Stimulated activated CD4-positive, alpha-beta T cell treated with anti-CD3 and anti-CD28 coated beads, Interleukin-15, amount 100 ng/mL, for 1 hour (primary cell): Measurements from ENCODE around the gene GARIN1A.
"Not testable (repeated sequence)": the region's sequence is repeated elsewhere in the genome, so short reads cannot be mapped to it uniquely, and the experiment has no call there.

Experiments
- DNase-seq, 2 donors: peaks; one replicate each; pipeline ENCODE4 v3.0.0-alpha.2; 2020; ENCODE audit warnings: low read depth in 1 of 2, low spot score in 1 of 2

The GARIN1A gene

DNA sequence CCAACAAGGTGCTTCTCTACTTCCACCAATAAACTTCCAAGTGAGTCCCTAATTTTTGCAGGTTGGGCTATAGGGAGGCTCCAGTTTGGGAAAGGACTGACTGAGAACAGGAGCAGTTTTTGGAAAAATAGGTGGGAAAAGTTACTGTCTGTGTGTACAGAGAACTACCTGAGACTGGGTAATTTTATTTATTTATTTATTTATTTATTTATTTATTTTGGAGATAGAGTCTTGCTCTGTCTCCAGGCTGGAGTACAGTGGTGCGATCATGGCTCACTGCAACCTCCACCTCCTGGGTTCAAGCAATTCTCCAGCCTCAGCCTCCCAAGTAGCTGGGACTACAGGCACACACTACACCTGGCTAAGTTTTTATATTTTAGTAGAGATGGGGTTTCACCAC, 11.2 kb downstream of the GARIN1A start:
- not testable (repeated sequence) for DNase-seq

DNA sequence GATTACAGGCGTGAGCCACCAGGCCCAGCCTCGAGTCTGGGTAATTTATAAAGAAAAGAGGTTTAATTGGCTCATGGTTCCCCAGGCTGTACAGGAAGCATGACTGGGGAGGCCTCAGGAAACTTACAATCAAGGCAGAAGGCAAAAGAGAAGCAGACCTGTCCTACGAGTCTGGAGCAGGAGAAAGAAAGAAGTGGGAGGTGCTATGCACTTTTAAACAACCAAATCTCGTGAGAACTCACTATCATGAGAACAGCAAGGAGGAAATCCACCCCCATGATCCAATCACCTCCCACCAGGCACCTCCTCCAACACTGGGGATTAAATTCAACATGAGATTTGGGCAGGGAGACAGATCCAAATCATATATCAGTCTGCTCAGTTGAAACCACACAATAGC, 11.6 kb downstream of the GARIN1A start:
- DNase-seq = not testable (repeated sequence)

DNA sequence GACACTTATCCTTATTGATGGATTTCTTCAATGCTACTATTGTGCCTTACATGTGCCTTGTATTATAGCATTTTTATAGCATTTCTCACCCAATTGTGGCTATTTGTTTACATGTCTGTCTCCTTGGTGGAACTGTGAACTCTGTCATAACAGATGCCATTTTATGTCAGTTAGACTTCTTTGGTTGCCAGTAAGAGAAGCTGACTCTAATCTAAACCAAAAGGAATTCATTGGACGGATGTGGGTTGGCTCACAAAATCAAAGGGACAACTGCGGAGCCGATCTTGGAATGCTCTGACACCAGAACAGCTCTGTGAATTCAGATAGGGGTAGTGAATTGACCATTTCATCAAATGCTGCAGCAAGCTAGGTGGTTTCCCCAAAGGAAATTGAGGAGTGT, 15.0 kb downstream of the GARIN1A start:
- no peak for DNase-seq

DNA sequence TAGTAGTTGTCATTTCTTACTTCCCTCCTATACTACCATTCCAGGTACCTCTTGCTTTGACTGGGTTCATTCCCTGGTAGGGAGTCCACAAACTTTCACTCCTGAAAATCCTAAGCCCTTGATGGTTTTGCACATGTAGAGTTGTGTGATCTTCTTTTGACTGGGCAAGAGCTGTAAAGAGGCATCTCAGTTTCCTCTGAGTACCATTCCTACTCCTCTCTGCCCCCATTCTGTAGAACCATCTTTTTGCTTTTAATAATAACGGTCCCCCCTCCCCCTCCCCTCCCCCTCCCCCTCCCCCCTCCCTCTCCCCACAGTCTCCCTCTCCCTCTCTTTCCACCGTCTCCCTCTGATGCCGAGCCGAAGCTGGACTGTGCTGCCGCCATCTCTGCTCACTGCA, 16.4 kb downstream of the GARIN1A start:
- DNase-seq = no peak

DNA sequence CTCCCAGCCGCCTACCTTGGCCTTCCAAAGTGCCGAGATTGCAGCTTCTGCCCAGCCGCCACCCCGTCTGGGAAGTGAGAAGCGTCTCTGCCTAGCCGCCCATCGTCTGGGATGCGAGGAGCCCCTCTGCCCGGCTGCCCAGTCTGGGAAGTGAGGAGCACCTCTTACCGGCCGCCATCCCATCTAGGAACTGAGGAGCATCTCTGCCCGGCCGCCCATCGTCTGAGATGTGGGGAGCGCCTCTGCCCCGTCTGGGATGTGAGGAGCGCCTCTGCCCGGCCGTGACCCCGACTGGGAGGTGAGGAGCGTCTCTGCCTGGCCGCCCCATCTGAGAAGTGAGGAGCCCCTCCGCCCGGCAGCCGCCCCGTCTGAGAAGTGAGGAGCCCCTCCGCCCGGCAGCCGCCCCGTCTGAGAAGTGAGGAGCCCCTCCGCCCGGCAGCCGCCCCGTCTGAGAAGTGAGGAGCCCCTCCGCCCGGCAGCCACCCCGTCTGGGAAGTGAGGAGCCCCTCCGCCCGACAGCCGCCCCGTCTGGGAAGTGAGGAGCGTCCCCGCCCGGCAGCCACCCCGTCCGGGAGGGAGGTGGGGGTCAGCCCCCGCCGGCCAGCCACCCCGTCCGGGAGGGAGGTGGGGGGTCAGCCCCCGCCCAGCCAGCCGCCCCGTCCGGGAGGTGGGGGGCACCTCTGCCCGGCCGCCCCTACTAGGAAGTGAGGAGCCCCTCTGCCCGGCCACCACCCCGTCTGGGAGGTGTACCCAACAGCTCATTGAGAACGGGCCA, 17.3 kb downstream of the GARIN1A start:
- DNase-seq = not testable (repeated sequence)

DNA sequence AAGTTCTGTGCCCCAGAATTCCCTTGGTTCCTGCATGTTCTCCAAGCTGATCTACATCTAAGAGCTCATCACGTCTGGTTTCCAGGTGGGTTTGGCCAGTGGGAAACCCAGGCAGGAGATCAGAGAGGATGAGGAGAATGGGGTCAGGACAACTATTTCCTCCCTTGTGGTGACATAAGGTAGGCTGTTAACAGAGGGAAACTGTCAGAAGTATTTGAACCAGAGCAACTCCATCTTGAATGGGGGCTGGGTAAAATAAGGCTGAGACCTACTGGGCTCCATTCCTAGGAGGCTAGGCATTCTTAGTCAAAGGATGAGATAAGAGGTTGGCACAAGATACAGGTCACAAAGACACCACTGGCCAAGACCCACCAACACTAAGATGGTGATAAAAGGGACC, 19.1 kb downstream of the GARIN1A start:
- no peak for DNase-seq

DNA sequence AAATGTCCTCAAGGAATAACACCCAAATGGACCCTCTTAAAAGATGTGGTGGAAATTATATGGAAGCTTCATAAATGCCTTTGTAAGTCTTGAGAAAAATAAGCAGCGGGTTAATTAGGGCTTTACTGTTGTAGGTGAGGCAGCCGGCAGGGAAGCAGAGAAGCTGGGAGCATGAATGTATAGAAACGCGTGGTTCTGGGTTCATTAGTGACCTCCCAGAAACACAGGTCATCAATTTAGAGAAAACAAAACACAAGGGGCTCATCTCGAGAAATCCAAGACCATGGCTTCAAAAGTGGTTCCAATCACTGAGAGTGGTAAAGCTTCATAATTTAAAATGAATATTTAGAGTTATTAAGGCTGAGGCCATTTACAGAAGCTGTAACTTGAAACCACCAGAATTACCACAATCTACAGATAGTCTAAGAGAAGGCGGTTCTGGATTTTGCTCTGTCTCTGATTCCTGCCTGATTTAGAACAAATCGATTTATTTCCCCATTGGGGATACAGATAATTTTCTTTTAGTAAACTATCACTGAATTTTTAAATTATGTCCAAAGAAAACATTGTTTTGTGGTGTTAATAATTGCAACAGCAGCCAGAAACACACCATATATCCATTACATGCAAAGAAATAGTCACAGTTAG, 20.7 kb downstream of the GARIN1A start:
- no peak for DNase-seq

DNA sequence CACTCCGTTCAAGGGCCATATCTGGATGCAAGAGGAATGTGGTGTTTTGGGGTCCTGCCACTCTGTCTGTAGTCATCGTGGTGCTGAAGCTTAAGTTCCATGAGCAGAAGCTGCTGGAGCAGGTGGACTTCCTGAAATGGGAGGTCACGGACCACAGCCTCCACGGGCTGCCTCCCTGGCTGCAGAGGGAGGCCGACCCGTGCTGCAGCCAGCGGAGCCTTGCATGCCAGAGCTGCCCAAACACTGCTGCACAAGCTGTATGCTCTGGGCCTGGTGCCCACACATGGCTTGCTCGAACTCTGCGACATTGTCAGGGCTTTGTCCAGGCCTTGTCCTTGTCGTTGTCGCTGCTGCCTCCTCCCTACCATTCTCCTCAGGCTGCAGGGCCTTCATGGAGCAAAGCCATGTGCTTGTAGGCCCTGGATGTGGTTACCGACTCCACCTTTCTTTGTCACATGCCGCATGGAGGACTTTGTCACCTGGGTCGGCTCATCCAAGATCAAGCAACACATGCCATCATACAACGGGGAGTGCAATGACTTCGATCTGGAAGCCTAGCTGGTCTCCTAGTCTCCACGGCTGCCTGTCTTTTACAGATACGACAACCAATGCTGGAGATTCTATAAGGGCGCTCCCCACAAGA, 21.4 kb downstream of the GARIN1A start:
- no peak for DNase-seq

DNA sequence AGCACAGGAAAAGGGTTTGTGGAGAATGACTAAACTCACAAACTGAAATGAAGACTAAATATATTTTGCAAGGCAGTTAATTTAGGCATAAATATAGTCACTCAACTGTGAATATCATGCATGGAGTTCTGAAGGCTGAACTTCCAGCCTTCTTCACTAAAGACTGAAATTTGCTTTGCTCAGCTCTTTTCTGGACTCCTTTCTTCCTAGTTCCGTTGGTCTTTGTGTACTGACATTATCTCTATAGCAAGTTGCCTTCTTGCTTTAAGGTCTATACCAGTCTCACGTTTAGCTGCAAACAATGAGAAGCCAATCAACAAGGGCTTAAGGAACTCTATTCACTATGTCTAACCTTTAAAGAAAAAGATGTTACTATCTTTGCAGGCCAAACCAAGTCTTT, 22.6 kb downstream of the GARIN1A start:
- no peak for DNase-seq

DNA sequence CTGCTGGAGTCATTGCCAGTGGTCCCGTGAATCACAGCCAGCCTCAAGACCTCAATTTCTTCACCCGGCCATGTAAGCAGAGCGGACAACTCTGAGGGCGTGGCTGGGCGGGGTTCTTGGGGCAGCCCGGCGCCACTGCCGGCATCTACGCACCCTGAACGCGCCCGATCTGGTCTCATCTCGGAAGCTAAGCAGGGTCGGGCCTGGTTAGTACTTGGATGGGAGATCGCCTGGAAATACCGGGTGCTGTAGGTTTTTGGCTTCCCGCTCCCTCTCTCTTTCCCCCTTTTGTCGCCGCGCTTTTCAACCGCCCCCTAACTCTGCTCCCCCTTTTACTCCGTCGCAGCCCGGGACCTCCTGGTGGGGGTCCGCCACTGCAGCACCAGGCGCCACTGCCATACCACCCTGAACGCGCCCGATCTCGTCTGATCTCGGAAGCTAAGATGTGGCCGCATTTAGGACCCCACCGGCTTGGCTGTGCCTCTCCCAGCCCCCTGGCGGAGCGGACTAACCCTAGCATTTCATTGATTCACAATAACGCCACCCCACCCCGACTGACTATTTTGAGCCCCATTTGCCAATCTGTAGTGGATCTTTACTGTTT, 25.3 kb downstream of the GARIN1A start:
- DNase-seq = peak in 1 of 2 donors; percentile 37

DNA sequence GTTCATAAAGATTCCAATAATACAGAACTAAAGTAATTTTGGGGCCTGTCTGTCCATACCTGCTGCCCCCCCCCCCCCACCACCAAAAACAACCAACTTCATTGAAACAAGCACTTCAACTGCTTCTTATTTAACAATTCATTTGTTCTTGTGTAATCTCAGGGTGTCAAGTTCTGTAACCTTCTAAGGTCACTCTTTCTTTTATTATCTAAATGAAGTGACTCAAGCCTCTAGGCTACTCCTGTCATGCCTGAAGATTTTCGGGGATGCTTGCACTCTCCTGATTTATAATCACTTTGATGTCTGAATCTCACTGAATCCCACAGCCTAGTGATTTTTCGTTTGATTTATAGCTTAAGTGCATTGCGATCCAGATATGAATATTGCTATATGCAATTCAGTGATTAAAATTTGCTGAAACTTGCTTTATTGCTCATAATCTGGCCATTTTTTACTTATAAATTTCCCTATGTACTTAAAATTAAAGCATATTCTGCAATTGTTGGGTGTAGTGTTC, 27.2 kb downstream of the GARIN1A start:
- no peak for DNase-seq

DNA sequence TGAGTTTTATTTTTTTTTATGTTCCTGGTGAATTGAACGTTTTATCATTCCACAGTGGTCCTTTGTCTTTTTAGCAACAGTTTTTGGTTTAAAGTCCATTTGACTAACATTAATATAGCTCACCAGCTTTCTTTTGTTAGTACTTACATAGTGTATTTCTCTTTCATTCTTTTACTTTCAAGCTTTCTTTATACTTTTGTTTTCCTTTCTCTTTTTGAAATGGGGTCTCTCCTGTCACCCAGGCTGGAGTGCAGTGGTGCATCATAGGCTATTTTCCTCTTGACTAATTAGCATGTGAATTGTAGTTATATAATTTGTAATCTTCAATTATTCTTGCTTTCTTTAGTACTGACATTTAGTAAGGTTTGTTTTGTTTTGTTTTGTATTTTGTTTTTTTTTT, 27.8 kb downstream of the GARIN1A start:
- no peak for DNase-seq

DNA sequence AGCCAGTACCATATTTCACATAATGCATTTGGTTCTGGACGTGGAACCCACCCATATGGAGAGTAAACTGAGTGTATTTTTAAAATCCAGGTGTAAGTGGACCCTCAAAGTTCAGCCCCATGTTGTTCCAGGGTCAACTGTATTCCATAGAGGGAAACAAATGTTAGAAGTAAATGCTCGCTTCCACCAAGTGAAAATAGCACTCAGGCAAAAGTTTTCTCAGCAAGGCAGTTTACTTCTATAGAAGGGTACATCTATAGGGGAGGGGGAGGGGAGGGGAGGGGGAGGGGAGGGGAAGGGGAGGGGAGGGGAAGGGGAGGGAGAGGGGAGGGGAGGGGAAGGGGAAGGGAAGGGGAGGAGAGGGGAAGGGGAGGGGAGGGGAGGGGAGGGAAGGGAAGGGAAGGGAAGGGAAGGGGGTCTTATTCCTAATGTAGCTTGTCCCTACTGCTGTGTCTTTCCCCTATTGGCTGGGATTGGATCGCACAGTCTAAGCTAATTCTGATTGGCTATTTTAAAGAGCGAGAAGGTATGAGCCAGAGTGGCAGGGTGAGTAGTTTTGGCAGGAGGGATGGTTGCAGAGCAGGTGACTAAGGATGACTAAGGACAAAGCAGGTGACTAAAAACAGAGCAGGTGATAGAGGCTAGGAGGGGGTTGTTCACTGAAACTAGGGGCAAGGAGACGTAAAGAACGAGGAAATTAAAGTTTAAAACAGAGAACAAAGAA, 29.1 kb downstream of the GARIN1A start:
- no peak for DNase-seq

DNA sequence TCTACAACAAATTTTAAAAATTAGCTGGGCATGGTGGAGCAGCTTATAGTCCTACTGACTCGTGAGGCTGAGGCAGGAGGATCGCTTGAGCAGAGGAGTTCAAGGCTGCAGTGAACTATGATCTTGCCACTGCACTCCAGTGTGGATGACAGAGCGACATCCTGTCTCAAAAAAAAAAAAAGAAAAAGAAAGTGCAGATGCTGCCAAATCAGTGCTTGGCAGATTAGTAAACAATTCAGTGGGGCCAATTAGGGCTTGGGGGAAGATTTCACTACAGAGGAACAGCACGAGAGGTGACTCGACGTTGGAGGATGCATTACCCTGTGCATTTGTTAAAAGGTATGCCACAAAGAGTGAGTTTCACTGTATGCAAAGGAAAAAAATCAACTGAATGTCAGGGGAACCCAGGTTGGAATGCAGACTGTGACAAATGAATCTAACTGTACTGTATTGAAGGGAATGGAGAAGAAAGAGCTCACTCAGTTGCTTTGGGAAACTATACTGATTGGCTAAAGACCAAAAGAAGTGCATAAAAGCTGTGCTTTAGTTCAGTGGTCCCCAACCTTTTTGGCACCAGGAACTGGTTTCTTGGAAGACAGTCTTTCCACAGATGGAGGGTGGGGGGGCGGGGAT, 31.6 kb downstream of the GARIN1A start:
- no peak for DNase-seq

DNA sequence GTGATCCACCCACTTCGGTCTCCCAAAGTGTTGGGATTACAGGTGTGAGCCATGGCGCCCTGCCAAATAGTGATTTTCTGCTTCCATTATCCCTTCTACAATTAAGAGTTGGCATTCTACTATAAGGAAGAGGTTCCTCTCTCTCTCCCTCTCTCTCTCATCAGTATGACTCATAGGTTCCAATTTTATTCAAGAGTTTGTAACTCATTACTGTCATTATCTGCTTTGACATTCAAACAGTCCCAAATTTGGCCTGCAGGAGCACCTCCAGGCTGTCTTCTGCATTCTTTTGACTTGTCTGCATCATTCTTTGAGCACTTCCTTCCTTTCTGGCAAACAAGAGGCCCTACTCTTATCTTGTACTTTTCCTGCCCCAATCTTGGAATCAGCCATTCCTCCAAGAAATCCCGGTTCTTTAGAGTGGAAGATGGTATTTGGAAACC, 33.8 kb downstream of the GARIN1A start:
- no peak for DNase-seq

DNA sequence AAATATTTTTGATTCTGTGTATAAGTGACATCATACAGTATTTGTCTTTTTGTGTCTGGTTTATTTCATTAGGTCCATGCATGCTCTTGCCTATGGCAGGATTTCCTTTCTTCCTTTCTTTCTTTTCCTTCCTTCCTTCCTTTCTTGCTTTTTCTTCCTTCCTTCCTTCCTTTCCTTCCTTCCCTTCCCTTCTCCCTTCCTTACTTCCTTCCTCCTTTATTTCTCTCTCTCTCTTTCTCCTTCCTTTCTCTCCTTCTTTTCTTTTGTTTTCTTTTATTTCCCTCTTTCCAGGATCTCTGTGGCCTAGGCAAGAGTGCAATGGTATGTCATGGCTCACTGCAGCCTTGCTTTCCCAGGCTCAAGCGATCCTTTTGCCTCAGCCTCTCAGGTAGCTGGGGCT, 35.7 kb downstream of the GARIN1A start:
- DNase-seq = no peak

DNA sequence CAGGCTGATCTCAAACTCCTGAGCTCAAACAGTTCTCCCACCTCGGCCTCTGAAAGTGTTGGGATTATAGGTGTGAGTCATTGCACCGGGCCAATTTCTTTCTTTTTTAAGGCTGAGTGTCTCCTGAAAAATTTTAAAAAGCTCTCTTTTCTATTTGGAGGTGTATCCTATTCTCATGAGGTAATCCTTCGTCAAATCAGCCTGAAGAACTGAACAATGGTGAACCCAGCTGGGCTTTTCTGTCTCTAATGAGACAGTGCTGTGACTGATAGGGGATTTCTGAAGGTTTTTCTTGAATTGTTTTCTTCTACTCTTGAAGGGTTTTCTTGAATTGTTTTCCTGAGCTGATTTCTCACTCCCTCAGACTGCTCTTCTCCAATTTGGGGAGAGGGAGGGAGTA, 36.1 kb downstream of the GARIN1A start:
- DNase-seq = no peak

DNA sequence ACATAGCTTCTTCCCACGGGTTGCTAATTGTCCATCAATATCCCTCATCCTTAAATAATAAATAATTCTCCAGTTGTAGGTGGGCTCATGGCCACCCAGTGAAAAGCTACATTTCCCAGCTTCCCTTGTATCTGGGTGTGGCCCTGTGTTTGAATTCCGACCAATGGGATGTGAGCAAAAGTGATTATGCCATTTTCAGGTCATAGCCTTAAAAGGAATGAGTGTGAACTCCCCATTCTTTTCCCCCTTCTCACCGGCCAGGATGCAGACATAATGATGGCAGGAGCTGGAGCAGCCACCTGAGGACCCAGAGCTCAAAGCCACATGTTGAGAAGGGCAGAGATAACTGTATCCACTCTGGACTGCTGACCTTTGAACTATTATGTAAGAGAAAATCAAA, 36.7 kb downstream of the GARIN1A start:
- DNase-seq = no peak

DNA sequence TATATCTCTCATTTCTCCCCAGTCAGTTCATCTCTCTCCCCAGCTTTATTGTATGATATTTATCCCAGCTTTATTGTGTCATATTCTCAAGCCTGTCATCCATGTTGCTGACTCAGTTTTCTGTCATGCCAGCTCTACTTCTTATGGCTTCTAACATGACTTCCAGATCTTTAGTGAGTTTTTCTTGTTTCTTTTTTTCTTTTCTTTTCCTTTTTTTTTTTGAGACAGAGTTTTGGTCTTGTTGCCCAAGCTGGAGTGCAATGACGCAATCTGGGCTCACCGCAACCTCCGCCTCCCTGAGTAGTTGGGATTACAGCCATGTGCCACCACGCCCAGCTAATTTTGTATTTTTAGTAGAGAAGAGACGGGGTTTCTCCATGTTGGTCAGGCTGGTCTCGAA, 38.4 kb downstream of the GARIN1A start:
- DNase-seq = no peak

DNA sequence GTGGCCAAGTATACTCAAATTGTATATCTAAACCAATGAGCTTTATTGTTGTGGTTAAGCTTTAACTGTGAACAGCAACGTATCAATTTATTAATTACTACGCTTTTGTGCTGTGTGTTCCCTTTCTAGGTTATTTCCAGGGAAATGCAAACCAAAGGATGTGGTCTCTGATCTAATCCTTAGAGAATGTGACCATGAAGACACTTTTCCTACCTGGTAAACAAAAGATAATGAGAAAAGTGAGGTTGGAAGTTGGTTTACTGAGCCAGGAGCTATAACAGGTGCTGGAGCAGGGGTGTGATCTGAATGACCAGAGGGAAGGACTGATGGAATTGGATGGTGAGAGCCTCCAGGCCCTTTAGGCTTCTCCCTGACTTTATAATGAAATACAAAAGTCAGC, 41.7 kb downstream of the GARIN1A start:
- no peak for DNase-seq
